Activated B cell treated with CpG ODN at 0.5 μM for 24 hours (primary cell): ENCODE results near the gene COPS2. TPM values are rescaled to one million over a fixed set of nuclear protein-coding genes. Genes with fewer than 3 reads are reported as not detected.

Experiments
- ATAC-seq: fragments of 200-7000 bp; cut with Tn5 transposase; one replicate; pipeline ENCODE4 v1.10.0; 2021; ENCODE audit warnings: low read depth, mild to moderate bottlenecking, moderate library complexity
- CTCF ChIA-PET: fragments of 350-600 bp; sonication (Branson Sonifier 250); formaldehyde crosslinking; loops from one replicate; lab custom pipeline; 2021; ENCODE audit warnings: antibody characterized with exemption; lab: Charles Lee
- POLR2A ChIA-PET: fragments of 350-600 bp; sonication (Branson Sonifier 250); formaldehyde crosslinking; loops from one replicate; lab custom pipeline; 2021; ENCODE audit warnings: antibody characterized with exemption; lab: Charles Lee
- DNase-seq: peaks from one replicate; pipeline ENCODE4 v3.0.0; 2022
- H3K27ac Mint-ChIP-seq: one replicate; pipeline ENCODE4 v1.8.0; 2020; ENCODE audit warnings: mixed read lengths
- H3K27me3 Mint-ChIP-seq: one replicate; pipeline ENCODE4 v1.8.0; 2021; ENCODE audit warnings: mixed read lengths
- H3K36me3 Mint-ChIP-seq: one replicate; pipeline ENCODE4 v1.8.0; 2021; ENCODE audit warnings: low read depth, mixed read lengths
- H3K4me1 Mint-ChIP-seq: one replicate; pipeline ENCODE4 v1.8.0; 2021; ENCODE audit warnings: mixed read lengths
- H3K4me3 Mint-ChIP-seq: one replicate; pipeline ENCODE4 v1.8.0; 2020; ENCODE audit warnings: mild to moderate bottlenecking, mixed read lengths
- H3K9me3 Mint-ChIP-seq: one replicate; pipeline ENCODE4 v1.8.0; 2020; ENCODE audit warnings: mixed read lengths
- intact Hi-C: fragments of 100-400 bp; cut with micrococcal nuclease; formaldehyde crosslinking; loops from one replicate; pipeline ENCODE4 v1.15.1; 2024
- total RNA-seq: library from RNA; stranded (reverse); gene quantifications from 2 replicates; pipeline ENCODE4 v1.2.3, GENCODE V29; 2022
- TF ChIP-seq, protein P1 (sequence below): fragments of 200-600 bp; IDR thresholded peaks from one replicate; pipeline ENCODE4 v1.8.0; 2022; ENCODE audit warnings: antibody characterized with exemption, mild to moderate bottlenecking

The COPS2 gene
- total RNA-seq, 1 donor from 2014 or later = 54.4 TPM

DNA sequence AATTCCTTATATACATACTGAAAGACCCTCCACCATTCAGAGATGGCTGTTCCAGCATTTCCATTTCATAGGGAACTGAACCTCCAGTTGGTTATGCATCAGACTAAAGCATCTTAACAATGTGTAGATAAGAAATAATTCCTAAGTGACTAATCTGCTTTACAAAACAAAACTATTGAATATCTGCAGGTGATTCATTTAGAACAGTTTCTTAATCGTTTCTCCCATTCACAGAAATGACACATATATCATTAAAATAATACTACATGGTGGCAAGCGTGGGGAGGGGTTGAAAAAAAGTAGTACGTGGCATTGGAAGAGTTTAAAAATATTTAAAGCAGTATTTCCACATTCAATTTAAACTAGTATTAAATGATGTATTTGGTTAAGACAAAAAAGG lies 19.5 kb downstream of the COPS2 start:
- DNase-seq = no peak

DNA sequence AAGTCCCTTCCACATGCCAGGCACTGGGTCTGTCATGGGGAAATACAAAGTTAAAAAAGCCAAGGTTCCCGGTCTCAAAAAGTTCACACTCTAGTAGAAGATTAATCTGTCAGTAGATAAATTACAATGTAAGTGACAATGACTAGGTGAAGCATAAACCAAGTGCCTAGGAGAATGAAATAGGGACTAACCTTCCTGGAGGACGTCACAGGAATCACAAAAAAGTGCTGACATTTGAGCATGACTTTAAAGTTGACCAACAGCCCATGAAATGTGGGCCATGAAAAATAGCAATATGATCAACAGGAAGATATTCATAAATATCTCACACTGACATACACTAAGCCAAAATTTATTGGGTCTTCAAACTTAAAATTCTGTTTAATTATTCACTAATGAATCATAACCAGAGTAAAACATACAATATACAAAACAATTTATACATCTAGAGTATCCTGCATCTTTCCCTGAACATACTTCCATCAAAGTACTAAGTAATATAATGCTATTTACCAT lies 20.0 kb downstream of the COPS2 start:
- H3K9me3 Mint-ChIP-seq = no peaks in the 10 kb centered on the region
- ATAC-seq (no peak), DNase-seq (no peak)
- ChIA-PET POLR2A (no interaction called here), CTCF (no interaction called here)
- no peak overlapping the region for H3K4me3 Mint-ChIP-seq
- no peaks in the 10 kb centered on the region for H3K27me3 Mint-ChIP-seq
- TF ChIP-seq, protein P1, sequence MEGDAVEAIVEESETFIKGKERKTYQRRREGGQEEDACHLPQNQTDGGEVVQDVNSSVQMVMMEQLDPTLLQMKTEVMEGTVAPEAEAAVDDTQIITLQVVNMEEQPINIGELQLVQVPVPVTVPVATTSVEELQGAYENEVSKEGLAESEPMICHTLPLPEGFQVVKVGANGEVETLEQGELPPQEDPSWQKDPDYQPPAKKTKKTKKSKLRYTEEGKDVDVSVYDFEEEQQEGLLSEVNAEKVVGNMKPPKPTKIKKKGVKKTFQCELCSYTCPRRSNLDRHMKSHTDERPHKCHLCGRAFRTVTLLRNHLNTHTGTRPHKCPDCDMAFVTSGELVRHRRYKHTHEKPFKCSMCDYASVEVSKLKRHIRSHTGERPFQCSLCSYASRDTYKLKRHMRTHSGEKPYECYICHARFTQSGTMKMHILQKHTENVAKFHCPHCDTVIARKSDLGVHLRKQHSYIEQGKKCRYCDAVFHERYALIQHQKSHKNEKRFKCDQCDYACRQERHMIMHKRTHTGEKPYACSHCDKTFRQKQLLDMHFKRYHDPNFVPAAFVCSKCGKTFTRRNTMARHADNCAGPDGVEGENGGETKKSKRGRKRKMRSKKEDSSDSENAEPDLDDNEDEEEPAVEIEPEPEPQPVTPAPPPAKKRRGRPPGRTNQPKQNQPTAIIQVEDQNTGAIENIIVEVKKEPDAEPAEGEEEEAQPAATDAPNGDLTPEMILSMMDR = no peak
- intact Hi-C loops = loop anchor here (2.0 kb wide), 1 partner anchor 19 kb away; the partner anchor contains the start of gene COPS2
- H3K4me1 Mint-ChIP-seq = no peaks in the 10 kb centered on the region
- no peak overlapping the region for H3K27ac Mint-ChIP-seq
- peaks cover 80% of the 10 kb centered on the region for H3K36me3 Mint-ChIP-seq

More for the DNA sequence above, 19.5 kb downstream of the COPS2 start:
- ATAC-seq = no peak
- Mint-ChIP-seq H3K9me3 (no peaks in the 10 kb centered on the region), H3K4me1 (no peaks in the 10 kb centered on the region), H3K4me3 (no peak overlapping the region), H3K36me3 (peaks cover 81% of the 10 kb centered on the region), H3K27me3 (no peaks in the 10 kb centered on the region), H3K27ac (no peak overlapping the region)
- ChIA-PET CTCF (no interaction called here), POLR2A (no interaction called here)
- intact Hi-C loops = loop anchor here (2.0 kb wide), 1 partner anchor 19 kb away; the partner anchor contains the start of gene COPS2
- TF ChIP-seq, protein P1 = no peak

DNA sequence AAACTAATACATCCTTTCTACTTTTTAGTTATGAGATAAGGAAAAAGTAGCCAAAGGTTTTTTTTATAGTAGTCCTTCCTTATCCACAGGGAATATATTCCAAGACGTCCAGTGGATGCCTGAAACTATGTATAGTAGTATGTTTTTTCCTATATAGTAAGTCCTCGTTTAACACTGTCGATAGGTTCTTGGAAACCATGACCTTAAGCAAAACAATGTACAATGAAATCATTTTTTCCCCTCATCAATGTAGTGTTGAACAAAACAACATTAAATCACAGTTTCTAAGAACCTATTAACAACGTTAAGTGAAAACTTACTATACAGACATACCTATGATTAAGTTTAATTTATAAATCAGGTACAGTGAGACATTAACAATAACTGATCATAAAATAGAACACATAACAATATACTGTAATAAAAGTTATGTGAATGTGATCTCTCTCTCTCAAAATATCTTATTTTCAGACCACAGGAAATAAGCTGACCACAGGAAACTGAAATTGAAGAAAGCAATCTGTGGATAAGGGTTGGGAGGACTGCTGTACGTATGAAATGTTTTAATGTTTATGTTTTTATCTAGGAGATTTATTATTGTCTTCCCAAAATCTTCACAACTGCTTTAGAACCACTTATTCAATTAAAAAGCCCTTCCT lies 20.6 kb downstream of the COPS2 start:
- H3K4me1 Mint-ChIP-seq = no peaks in the 10 kb centered on the region
- H3K27ac Mint-ChIP-seq = no peak overlapping the region
- no peak for ATAC-seq
- H3K4me3 Mint-ChIP-seq = no peak overlapping the region
- POLR2A ChIA-PET = no interaction called here
- TF ChIP-seq, protein P1 = no peak
- no peaks in the 10 kb centered on the region for H3K27me3 Mint-ChIP-seq
- CTCF ChIA-PET = no interaction called here
- H3K36me3 Mint-ChIP-seq = peaks cover 79% of the 10 kb centered on the region
- no peak for DNase-seq
- no peaks in the 10 kb centered on the region for H3K9me3 Mint-ChIP-seq
- intact Hi-C loops = loop anchor here (2.0 kb wide), 1 partner anchor 20 kb away; the partner anchor contains the start of gene COPS2

DNA sequence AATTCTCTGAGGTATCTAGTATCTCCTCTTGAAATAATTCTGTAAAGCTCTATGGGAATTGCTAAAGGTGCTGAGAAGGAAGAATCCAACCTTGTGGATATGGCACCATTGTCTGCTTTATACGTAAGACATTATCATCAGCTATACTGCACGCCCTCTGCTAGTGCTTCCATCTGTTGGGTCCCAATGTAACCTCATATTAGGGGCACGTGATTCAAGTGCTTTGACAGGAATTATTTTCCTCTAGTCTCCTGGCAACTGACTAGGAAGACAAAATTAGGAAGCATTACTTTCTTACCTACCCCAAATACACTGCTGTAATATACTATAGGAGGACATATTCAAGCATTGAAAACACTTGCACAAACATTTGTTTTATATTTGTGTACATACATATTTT lies 24.0 kb downstream of the COPS2 start:
- no peak overlapping the region for H3K4me3 Mint-ChIP-seq
- TF ChIP-seq, protein P1 = no peak
- H3K36me3 Mint-ChIP-seq = peaks cover 76% of the 10 kb centered on the region
- no peaks in the 10 kb centered on the region for H3K9me3 Mint-ChIP-seq
- intact Hi-C loops = no loop called here
- POLR2A ChIA-PET = no interaction called here
- CTCF ChIA-PET = no interaction called here
- DNase-seq = no peak
- no peak overlapping the region for H3K27ac Mint-ChIP-seq
- H3K4me1 Mint-ChIP-seq = no peaks in the 10 kb centered on the region
- H3K27me3 Mint-ChIP-seq = no peaks in the 10 kb centered on the region
- no peak for ATAC-seq

DNA sequence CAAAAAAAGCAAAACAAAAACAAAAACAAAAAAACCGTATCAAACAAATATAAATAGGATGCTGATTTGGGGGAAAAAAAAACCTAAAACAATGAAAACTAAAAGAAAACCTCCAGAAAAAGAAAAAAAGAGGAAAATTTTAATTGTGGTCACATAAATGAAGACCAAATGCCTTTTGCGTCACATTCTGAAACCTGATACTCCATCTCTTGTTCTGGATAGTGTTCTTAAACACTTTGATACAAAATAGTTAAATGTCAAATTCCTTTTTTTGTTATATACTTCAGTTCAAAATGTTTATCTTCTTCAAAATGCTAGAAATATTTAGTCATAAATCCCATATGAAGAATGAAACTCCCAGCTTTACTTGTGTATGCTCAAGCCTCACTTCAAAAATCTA lies 31.0 kb downstream of the COPS2 start:
- ChIA-PET POLR2A (no interaction called here), CTCF (no interaction called here)
- intact Hi-C loops = no loop called here
- no peaks in the 10 kb centered on the region for H3K27me3 Mint-ChIP-seq
- H3K27ac Mint-ChIP-seq = no peak overlapping the region
- DNase-seq (no peak), ATAC-seq (no peak)
- no peaks in the 10 kb centered on the region for H3K4me1 Mint-ChIP-seq
- H3K9me3 Mint-ChIP-seq = no peaks in the 10 kb centered on the region
- H3K4me3 Mint-ChIP-seq = no peak overlapping the region
- TF ChIP-seq, protein P1 = no peak
- H3K36me3 Mint-ChIP-seq = peaks cover 34% of the 10 kb centered on the region
